ENCODE data around the gene MPND.

Gene MPND

DNA sequence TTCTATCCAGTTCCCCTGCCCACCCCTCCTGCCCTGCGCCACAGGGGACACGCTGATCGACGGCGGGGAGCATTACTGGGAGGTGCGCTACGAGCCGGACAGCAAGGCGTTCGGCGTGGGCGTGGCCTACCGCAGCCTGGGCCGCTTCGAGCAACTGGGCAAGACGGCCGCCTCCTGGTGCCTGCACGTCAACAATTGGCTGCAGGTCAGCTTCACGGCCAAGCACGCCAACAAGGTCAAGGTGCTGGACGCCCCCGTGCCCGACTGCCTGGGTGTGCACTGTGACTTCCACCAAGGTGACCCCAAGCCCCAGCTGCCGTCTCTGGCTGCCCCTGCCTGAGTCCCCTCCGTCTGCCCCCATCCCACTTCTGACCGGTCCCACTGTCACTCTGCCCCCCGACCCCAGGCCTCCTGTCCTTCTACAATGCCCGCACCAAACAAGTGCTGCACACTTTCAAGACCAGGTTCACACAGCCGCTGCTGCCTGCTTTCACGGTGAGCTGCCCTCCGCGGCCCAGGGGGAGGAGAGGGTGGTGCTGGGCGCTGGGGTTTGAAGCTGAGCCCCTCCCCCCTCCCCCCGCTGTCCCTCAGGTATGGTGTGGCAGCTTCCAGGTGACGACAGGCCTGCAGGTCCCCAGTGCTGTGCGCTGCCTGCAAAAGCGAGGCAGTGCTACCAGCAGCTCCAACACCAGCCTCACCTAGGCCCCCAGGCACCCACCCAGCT, 20.3 kb upstream of the MPND start:
- no peak overlapping the region for H3K4me3 ChIP-seq (ENCODE audit: low read depth, low read length)
- TF ChIP-seq CTCF (IDR thresholded peaks at IDR 0.05; ENCODE audit: low read depth, low read length), result no peak

DNA sequence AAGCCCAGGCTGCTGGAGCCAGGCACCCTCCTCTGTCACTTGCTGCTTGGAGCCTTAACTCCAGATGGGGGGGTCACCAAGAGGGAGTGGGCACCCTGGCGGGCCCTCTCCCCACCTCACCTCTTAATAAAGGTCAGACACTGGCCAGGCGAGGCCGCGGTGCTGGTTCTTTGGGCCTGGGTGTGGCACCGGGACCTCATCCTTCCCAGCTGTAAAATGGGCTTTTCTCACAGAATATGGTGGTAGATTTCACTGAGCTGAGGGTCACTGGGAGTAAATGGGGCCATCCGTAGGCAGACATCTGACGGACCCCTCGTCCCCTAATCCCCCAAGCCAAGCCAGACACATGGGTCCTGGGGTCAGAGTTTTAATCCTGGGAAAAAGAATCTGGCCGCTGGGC, 19.7 kb upstream of the MPND start:
- no peak for TF ChIP-seq CTCF (IDR thresholded peaks at IDR 0.05; ENCODE audit: low read depth, low read length)
- no peak overlapping the region for H3K4me3 ChIP-seq (ENCODE audit: low read depth, low read length)

GRCh38 chr19:4324228-4324627, 19.1 kb upstream of the MPND start:
- TF ChIP-seq CTCF (IDR thresholded peaks at IDR 0.05; ENCODE audit: low read depth, low read length), result no peak
- no peak overlapping the region for H3K4me3 ChIP-seq (ENCODE audit: low read depth, low read length)

GRCh38 chr19:4326215-4326836, 17.0 kb upstream of the MPND start:
- TF ChIP-seq CTCF (IDR thresholded peaks at IDR 0.05; ENCODE audit: low read depth, low read length), result no peak
- no peak overlapping the region for H3K4me3 ChIP-seq (ENCODE audit: low read depth, low read length)

DNA sequence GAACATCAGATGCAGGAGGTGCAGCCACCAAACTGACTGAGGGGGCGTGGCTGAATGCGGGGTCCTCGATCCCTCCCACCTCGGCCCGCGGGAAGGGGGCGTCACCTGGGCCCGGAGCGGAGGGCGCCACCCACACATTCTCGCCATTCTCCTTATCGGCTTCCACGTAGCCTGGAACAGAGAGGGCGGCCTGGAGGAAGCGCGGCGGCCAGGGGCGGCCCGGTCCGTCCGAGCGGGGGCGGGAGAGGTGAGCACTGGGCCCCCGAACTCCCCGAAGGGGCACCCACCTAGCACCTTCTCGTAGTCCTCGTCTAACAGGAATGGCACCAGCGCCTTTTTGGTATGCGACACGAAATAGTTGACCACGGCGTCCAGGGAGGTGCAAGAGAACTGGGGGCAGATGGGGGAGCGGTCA, 16.5 kb upstream of the MPND start:
- H3K4me3 ChIP-seq (ENCODE audit: low read depth, low read length), result no peak overlapping the region
- no peak for TF ChIP-seq CTCF (IDR thresholded peaks at IDR 0.05; ENCODE audit: low read depth, low read length)

GRCh38 chr19:4327252-4327876, 16.0 kb upstream of the MPND start:
- no peak for TF ChIP-seq CTCF (IDR thresholded peaks at IDR 0.05; ENCODE audit: low read depth, low read length)

DNA sequence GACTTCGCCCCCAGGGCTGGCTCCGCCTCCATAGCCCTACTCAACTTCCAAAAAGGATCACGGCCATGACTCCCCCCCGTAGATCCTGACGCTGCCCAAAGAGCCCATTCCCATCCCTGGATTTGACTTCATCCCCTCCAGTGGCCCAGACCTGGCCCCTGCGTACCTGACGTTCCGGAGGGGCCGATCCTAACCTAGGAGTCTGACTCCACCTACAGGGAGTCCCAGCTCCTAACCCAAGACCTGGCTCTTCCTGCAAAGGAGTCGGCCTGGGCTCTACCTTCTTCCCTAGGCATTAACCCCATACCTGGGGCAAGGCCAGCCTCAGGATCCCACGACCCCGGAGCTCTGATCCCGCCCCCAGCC, 15.5 kb upstream of the MPND start:
- no peak for TF ChIP-seq CTCF (IDR thresholded peaks at IDR 0.05; ENCODE audit: low read depth, low read length)
- no peak overlapping the region for H3K4me3 ChIP-seq (ENCODE audit: low read depth, low read length)

More at GRCh38 chr19:4327252-4327876, 16.0 kb upstream of the MPND start:
- no peak overlapping the region for H3K4me3 ChIP-seq (ENCODE audit: low read depth, low read length)
